ENCODE measurements around the gene DENND4A. TPM values are rescaled to one million over a fixed set of nuclear protein-coding genes. Genes with fewer than 3 reads are reported as not detected.
A peak's percentile ranks its signal among the peaks of the same experiment; 100 is the strongest.

The DENND4A gene
- total and polyA plus RNA-seq, 10 of the 15 experiments (the other 5 are each of a cell fraction or from before 2014, with no cell fraction given), result 14.2 to 81.8 (median 34.1) TPM

DNA sequence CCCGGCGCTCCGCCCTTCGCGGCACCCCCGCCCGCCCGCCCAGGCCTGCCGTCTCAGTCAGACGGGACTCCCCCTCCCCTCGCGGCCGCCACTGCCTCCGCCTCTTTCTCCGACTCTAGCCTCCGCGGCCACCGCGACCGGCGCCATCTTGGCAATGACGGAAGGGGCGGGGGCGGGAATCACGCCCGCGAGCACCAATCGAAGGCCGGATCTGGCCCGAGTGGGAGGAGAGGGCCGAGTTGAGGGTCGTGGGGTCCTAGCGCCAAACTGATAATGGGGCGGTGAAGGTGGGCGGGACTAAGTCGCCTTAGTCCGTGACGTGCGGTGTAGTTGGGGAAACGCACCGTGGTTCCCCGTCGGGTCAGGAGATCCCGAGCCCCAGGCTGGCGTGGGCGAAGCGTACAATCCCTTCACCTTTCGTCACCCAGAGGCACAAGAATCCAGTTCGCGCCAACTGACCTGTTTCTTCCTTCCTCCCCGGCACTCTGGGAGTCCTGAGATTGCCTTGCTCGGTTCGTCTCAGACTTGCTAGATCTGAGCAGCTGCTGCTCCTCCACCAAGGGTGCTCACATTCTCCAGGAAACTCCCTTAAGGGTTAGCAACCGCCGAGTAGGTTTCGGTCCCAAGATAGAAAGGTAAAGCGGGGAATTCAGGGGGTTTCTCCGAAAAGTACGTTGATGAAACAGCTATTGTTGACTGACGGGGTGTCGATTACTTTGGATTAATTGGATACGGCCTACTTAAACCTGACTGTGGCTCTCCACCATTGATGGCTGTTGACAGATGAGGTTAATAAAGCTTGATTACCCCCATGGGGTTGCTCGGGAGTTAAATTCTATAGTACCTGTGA, at the start of gene DENND4A (continued):
- TF ChIP-seq CHD2 (IDR thresholded peaks at IDR 0.05; ENCODE audit: borderline replicate concordance, low read depth, low read length), result peak; percentile 52; the same call in 1 of the 2 replicates
- TF ChIP-seq NR2F1 (conservative IDR thresholded peaks at IDR 0.05), result peak; percentile 97
- peak; percentile 79; the same call in 1 of the 2 replicates for TF ChIP-seq STAT1 (conservative IDR thresholded peaks at IDR 0.05)
- 0 out of 2 replicates have a peak, but pooled peaks have one; percentile 33 for TF ChIP-seq ESRRA (IDR thresholded peaks at IDR 0.05; ENCODE audit: low read length)
- TF ChIP-seq ZNF384 (IDR thresholded peaks at IDR 0.05; ENCODE audit: borderline replicate concordance, low read depth, low read length), result no peak
- TF ChIP-seq BACH1 (IDR thresholded peaks at IDR 0.05; ENCODE audit: borderline replicate concordance), result 0 out of 2 replicates have a peak, but pooled peaks have one; percentile 78
- TF ChIP-seq STAT3 (IDR thresholded peaks at IDR 0.05; ENCODE audit: low read depth, low read length), result no peak
- peak; percentile 67 for TF ChIP-seq JUNB (IDR thresholded peaks at IDR 0.05)
- no peak for TF ChIP-seq EZH2 (IDR thresholded peaks at IDR 0.05; ENCODE audit: borderline replicate concordance, control insufficient read depth, low read depth, low read length)
- TF ChIP-seq, protein P1, sequence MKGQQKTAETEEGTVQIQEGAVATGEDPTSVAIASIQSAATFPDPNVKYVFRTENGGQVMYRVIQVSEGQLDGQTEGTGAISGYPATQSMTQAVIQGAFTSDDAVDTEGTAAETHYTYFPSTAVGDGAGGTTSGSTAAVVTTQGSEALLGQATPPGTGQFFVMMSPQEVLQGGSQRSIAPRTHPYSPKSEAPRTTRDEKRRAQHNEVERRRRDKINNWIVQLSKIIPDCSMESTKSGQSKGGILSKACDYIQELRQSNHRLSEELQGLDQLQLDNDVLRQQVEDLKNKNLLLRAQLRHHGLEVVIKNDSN (IDR thresholded peaks at IDR 0.05; ENCODE audit: borderline replicate concordance, extremely low read length, insufficient read depth, low read depth, low read length), result peak; percentile 13
- peak; percentile 86 for TF ChIP-seq PML (IDR thresholded peaks at IDR 0.05; ENCODE audit: low read length)
- TF ChIP-seq, protein P2, sequence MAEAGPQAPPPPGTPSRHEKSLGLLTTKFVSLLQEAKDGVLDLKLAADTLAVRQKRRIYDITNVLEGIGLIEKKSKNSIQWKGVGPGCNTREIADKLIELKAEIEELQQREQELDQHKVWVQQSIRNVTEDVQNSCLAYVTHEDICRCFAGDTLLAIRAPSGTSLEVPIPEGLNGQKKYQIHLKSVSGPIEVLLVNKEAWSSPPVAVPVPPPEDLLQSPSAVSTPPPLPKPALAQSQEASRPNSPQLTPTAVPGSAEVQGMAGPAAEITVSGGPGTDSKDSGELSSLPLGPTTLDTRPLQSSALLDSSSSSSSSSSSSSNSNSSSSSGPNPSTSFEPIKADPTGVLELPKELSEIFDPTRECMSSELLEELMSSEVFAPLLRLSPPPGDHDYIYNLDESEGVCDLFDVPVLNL (IDR thresholded peaks at IDR 0.05; ENCODE audit: low read depth, low read length), result peak; percentile 76
- TF ChIP-seq CREB1 (IDR thresholded peaks at IDR 0.05; ENCODE audit: low read depth), result peak; percentile 95
- no peak for TF ChIP-seq NFYA (IDR thresholded peaks at IDR 0.05; ENCODE audit: borderline replicate concordance, low read depth, low read length)
- TF ChIP-seq, protein P3, sequence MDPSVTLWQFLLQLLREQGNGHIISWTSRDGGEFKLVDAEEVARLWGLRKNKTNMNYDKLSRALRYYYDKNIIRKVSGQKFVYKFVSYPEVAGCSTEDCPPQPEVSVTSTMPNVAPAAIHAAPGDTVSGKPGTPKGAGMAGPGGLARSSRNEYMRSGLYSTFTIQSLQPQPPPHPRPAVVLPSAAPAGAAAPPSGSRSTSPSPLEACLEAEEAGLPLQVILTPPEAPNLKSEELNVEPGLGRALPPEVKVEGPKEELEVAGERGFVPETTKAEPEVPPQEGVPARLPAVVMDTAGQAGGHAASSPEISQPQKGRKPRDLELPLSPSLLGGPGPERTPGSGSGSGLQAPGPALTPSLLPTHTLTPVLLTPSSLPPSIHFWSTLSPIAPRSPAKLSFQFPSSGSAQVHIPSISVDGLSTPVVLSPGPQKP (IDR thresholded peaks at IDR 0.05; ENCODE audit: low read depth, low read length), result peak; percentile 55; the same call in 1 of the 2 replicates
- TF ChIP-seq JUND (IDR thresholded peaks at IDR 0.05; ENCODE audit: low read depth, low read length), result no peak
- TF ChIP-seq CREM (IDR thresholded peaks at IDR 0.05; ENCODE audit: low read depth), result peak; percentile 96
- TF ChIP-seq SUPT20H (IDR thresholded peaks at IDR 0.05; ENCODE audit: borderline replicate concordance, control insufficient read depth, low read depth, low read length), result no peak
- peak; percentile 40 for TF ChIP-seq HCFC1 (IDR thresholded peaks at IDR 0.05; ENCODE audit: low read length)
- no peak for TF ChIP-seq ZZZ3 (IDR thresholded peaks at IDR 0.05; ENCODE audit: control insufficient read depth, insufficient read length, low read depth)
- peak; percentile 94 for TF ChIP-seq HDGF (IDR thresholded peaks at IDR 0.05)
- peak; percentile 98 for TF ChIP-seq IKZF2 (IDR thresholded peaks at IDR 0.05)
- TF ChIP-seq, protein P4, sequence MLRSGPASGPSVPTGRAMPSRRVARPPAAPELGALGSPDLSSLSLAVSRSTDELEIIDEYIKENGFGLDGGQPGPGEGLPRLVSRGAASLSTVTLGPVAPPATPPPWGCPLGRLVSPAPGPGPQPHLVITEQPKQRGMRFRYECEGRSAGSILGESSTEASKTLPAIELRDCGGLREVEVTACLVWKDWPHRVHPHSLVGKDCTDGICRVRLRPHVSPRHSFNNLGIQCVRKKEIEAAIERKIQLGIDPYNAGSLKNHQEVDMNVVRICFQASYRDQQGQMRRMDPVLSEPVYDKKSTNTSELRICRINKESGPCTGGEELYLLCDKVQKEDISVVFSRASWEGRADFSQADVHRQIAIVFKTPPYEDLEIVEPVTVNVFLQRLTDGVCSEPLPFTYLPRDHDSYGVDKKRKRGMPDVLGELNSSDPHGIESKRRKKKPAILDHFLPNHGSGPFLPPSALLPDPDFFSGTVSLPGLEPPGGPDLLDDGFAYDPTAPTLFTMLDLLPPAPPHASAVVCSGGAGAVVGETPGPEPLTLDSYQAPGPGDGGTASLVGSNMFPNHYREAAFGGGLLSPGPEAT (IDR thresholded peaks at IDR 0.05; ENCODE audit: low read depth), result peak; percentile 100

Data from GM12878 (cell line).